Keratinocyte (primary cell): ENCODE data around the gene EEPD1.

Source experiments
- CTCF ChIP-seq, 3 experiments: IDR thresholded peaks in 1 of 3; conservative IDR thresholded peaks in 1 of 3; optimal IDR thresholded peaks in 1 of 3; 2 replicates in 2 of 3; 3 replicates in 1 of 3; pipeline versions ENCODE3 to v1.5.1; 2011; ENCODE audit warnings: low read length in 3 of 3, mild to moderate bottlenecking in 3 of 3, moderate library complexity in 2 of 3, control low read depth in 1 of 3, inconsistent platforms in 1 of 3; ENCODE audit not compliant: insufficient read depth in 2 of 3; ENCODE audit errors: extremely low read depth in 1 of 3
- EZH2 ChIP-seq: IDR thresholded peaks from one replicate; pipeline ENCODE4 v1.6.1; 2012; ENCODE audit warnings: inconsistent platforms, mild to moderate bottlenecking, low read length, moderate library complexity

GRCh38 chr7:36161996-36162395 is 8.9 kb downstream of the EEPD1 start:
- TF ChIP-seq CTCF (optimal IDR thresholded peaks at IDR 0.05 in 1 of 3, IDR thresholded peaks at IDR 0.05 in 1 of 3, conservative IDR thresholded peaks at IDR 0.05 in 1 of 3; ENCODE audit: extremely low read depth in 1 of 3, insufficient read depth in 2 of 3, low read length in 3 of 3): no peak
- no peak for TF ChIP-seq EZH2
